ENCODE results near the gene CEP57L1. TPM values are rescaled to one million over a fixed set of nuclear protein-coding genes. Genes with fewer than 3 reads are reported as not detected.

Gene CEP57L1
- total and polyA plus RNA-seq, 10 of the 15 experiments (the other 5 are each of a cell fraction or from before 2014, with no cell fraction given): 12.7 to 30.5 (median 21.9) TPM

GRCh38 chr6:109055771-109056235 is 39.5 kb upstream of the CEP57L1 start (continued):
- no peak for TF ChIP-seq ZNF687 (IDR thresholded peaks at IDR 0.05)

DNA sequence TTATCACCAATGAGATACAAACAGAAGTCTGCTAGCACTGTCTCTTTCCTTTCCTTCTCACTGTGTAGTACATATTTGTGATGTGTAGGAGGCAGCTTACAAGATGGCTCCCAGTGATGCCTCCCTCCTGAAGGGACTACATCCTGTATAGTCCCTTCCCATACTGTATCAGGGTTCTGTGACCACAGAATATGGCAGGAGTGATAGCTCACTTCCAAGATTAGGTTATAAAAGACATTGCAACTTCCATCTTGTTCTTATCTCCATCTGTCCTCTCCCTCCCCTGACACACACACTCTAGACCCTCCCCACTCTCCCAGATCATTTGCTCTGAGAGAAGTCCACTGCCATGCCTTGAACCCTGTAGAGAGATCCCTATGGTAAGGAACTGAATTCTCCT is 38.6 kb upstream of the CEP57L1 start:
- H3K4me2 ChIP-seq (ENCODE audit: control insufficient read depth, insufficient read depth): no peak overlapping the region
- no peaks in the 10 kb centered on the region for H3K36me3 ChIP-seq (ENCODE audit: control insufficient read depth in 2 of 2, insufficient read depth in 2 of 2, low read length in 1 of 2)
- POLR2A ChIA-PET: no interaction called here
- H3K4me3 ChIP-seq: no peak overlapping the region
- RAD21 ChIA-PET (ENCODE audit: unreplicated experiment): no interaction called here
- no peaks in the 10 kb centered on the region; a peak in 1 of 4 replicates for H3K27me3 ChIP-seq (replicated peaks in 1 of 2; ENCODE audit: control insufficient read depth in 2 of 2, insufficient read depth in 2 of 2, low read length in 1 of 2)
- SMC1A ChIA-PET (ENCODE audit: uncharacterized antibody, unreplicated experiment): no interaction called here
- H4K20me1 ChIP-seq (ENCODE audit: control insufficient read depth, insufficient read depth): no peaks in the 10 kb centered on the region
- no peak for ATAC-seq
- no peak overlapping the region for H2AFZ ChIP-seq (ENCODE audit: control insufficient read depth, low read depth, low read length)
- H3K4me1 ChIP-seq (ENCODE audit: control insufficient read depth, insufficient read depth, low read length): peaks cover 13% of the 10 kb centered on the region
- BruUV-seq (replicated peaks): no TSS peak
- no peak overlapping the region for H3K27ac ChIP-seq (ENCODE audit: control insufficient read depth, insufficient read depth)
- H3K9me3 ChIP-seq (replicated peaks; ENCODE audit: control insufficient read depth, insufficient read depth, low read length): no peaks in the 10 kb centered on the region
- DNase-seq (ENCODE audit: low read depth, low spot score): no peak
- H3K9ac ChIP-seq (ENCODE audit: control insufficient read depth, insufficient read depth, low read length): no peak overlapping the region
- intact Hi-C loops (cut with micrococcal nuclease; ENCODE audit: unreplicated experiment) (no loop called here), in situ Hi-C loops (cut with MboI) (no loop called here)
- no peak for FAIRE-seq
- CTCF ChIA-PET: interaction anchor here (0.8 to 1.3 kb wide), 3 partner anchors 17 to 25 kb away, joined by 3 to 9 read pairs (median 3); no protein-coding TSS in a partner anchor
- no peaks in the 10 kb centered on the region for H3K79me2 ChIP-seq (ENCODE audit: control insufficient read depth, insufficient read depth, low read length)
- no peak for TF ChIP-seq NFXL1 (IDR thresholded peaks at IDR 0.05; ENCODE audit: borderline replicate concordance)
- TF ChIP-seq ZNF592 (IDR thresholded peaks at IDR 0.05): no peak
- no peak for TF ChIP-seq MXI1 (IDR thresholded peaks at IDR 0.05; ENCODE audit: low read depth, low read length)
- TF ChIP-seq YY1 (IDR thresholded peaks at IDR 0.05; ENCODE audit: low read depth, low read length): no peak
- no peak for TF ChIP-seq NFYA (IDR thresholded peaks at IDR 0.05; ENCODE audit: borderline replicate concordance, low read depth, low read length)
- TF ChIP-seq SUZ12 (IDR thresholded peaks at IDR 0.05; ENCODE audit: unreplicated experiment): no peak
- no peak for TF ChIP-seq TAF1 (IDR thresholded peaks at IDR 0.05; ENCODE audit: borderline replicate concordance, low read depth, low read length)
- TF ChIP-seq IKZF1 (conservative IDR thresholded peaks at IDR 0.05): no peak
- no peak for TF ChIP-seq EGR1 (IDR thresholded peaks at IDR 0.05; ENCODE audit: borderline replicate concordance in 1 of 2, low read depth in 2 of 2, low read length in 2 of 2)
- TF ChIP-seq E2F4 (IDR thresholded peaks at IDR 0.05; ENCODE audit: low read depth, low read length): no peak
- TF ChIP-seq ZNF274 (IDR thresholded peaks at IDR 0.05; ENCODE audit: insufficient read depth, insufficient read length): no peak
- no peak for TF ChIP-seq SREBF2 (IDR thresholded peaks at IDR 0.05; ENCODE audit: low read length)
- TF ChIP-seq TARDBP (IDR thresholded peaks at IDR 0.05; ENCODE audit: borderline replicate concordance): no peak
- no peak for TF ChIP-seq BACH1 (IDR thresholded peaks at IDR 0.05; ENCODE audit: borderline replicate concordance)
- no peak for TF ChIP-seq EED (IDR thresholded peaks at IDR 0.05; ENCODE audit: low read depth)
